A549 (cell line): ENCODE data around the gene VENTX. TPM values are rescaled to one million over a fixed set of nuclear protein-coding genes. Genes with fewer than 3 reads are reported as not detected.

ENCODE experiments used
- ATAC-seq, 2 experiments: fragments of 200-7000 bp in 1 of 2; fragments of >200 bp in 1 of 2; cut with Nextera tagmentation in 1 of 2; cut with Tn5 transposase in 1 of 2; 3 replicates each; pipeline versions ENCODE4 v1.8.0 to v1.9.1; 2018 to 2020; ENCODE audit warnings: mild to moderate bottlenecking in 1 of 2, moderate library complexity in 1 of 2
- CTCF ChIA-PET: fragments of 300-600 bp; sonication (Branson Sonifier 250); formaldehyde crosslinking; extraction: SDS; loops from one replicate; lab custom pipeline; 2021; ENCODE audit warnings: antibody characterized with exemption, inconsistent platforms; lab: Yijun Ruan, JAX
- POLR2A ChIA-PET: fragments of 350-600 bp; formaldehyde crosslinking; extraction: SDS; loops from one replicate; lab custom pipeline; 2021; ENCODE audit warnings: antibody characterized with exemption, inconsistent platforms; lab: Yijun Ruan, JAX
- DNase-seq, 2 experiments: peaks; one replicate each; pipeline versions ENCODE4 v3.0.0 to v3.0.0-alpha.2; 2011 to 2016; ENCODE audit warnings: low read depth in 1 of 2, low spot score in 1 of 2
- FAIRE-seq: peaks from 2 replicates; lab custom pipeline; 2011; peaks lifted over from hg19 to GRCh38; lab: Jason Lieb, UNC
- H3K27ac ChIP-seq, 2 experiments: fragments of >200 bp; sonication (Bioruptor Twin); formaldehyde crosslinking; 3 replicates each; pipeline ENCODE4 v1.5.1; 2016 to 2017
- H3K4me1 ChIP-seq: fragments of >200 bp; sonication (Bioruptor Twin); formaldehyde crosslinking; 3 replicates; pipeline ENCODE4 v1.6.1; 2016
- H3K4me2 ChIP-seq: fragments of >200 bp; sonication (Bioruptor Twin); formaldehyde crosslinking; 3 replicates; pipeline ENCODE4 v1.6.1; 2016
- H3K4me3 ChIP-seq: fragments of >200 bp; sonication (Bioruptor Twin); formaldehyde crosslinking; 3 replicates; pipeline ENCODE4 v1.5.1; 2016
- H3K9me3 ChIP-seq: fragments of >200 bp; sonication (Bioruptor Twin); formaldehyde crosslinking; 3 replicates; pipeline ENCODE4 v1.6.1; 2016
- ATOH8 ChIP-seq: fragments of 250-450 bp; sonication (Bioruptor Pico); IDR thresholded peaks from 2 replicates; pipeline ENCODE4 v1.5.0; 2020; ENCODE audit warnings: low read depth, mild to moderate bottlenecking, moderate library complexity
- BHLHE40 ChIP-seq: IDR thresholded peaks from 2 replicates; pipeline ENCODE4 v1.6.1; 2012; ENCODE audit warnings: low read depth, low read length, inconsistent platforms
- CEBPB ChIP-seq, 2 experiments: fragments of >200 bp in 1 of 2; sonication (Bioruptor Twin) in 1 of 2; formaldehyde crosslinking in 1 of 2; IDR thresholded peaks; 2 replicates each; pipeline ENCODE4 v1.6.1; 2012 to 2016
- CHD4 ChIP-seq: fragments of 200-600 bp; sonication (generic); IDR thresholded peaks from 2 replicates; pipeline ENCODE4 v1.6.1; 2016; ENCODE audit warnings: antibody characterized with exemption, mild to moderate bottlenecking, borderline replicate concordance
- E2F6 ChIP-seq: IDR thresholded peaks from 2 replicates; pipeline ENCODE4 v1.6.1; 2012; ENCODE audit warnings: low read depth, borderline replicate concordance
- EHF ChIP-seq: fragments of 250-450 bp; sonication (Bioruptor Pico); IDR thresholded peaks from 2 replicates; pipeline ENCODE4 v1.5.0; 2020; ENCODE audit warnings: mild to moderate bottlenecking
- EHMT2 ChIP-seq: fragments of 200-600 bp; sonication (generic); IDR thresholded peaks from 2 replicates; pipeline ENCODE4 v1.6.1; 2016; ENCODE audit warnings: antibody characterized with exemption, low read depth, mild to moderate bottlenecking, moderate library complexity
- ELK1 ChIP-seq: fragments of 150-350 bp; IDR thresholded peaks from 2 replicates; pipeline ENCODE4 v1.6.1; 2014; ENCODE audit warnings: low read depth, mild to moderate bottlenecking, low read length
- ESRRA ChIP-seq: fragments of 150-350 bp; IDR thresholded peaks from 2 replicates; pipeline ENCODE4 v1.6.1; 2014; ENCODE audit warnings: mild to moderate bottlenecking, low read length, borderline replicate concordance
- HES2 ChIP-seq: fragments of >200 bp; sonication (Bioruptor Twin); formaldehyde crosslinking; IDR thresholded peaks from 2 replicates; pipeline ENCODE4 v1.6.1; 2016
- JUNB ChIP-seq: fragments of >200 bp; sonication (Bioruptor Twin); formaldehyde crosslinking; IDR thresholded peaks from 2 replicates; pipeline ENCODE4 v1.6.1; 2016
- KDM5A ChIP-seq: fragments of 200-600 bp; sonication (generic); IDR thresholded peaks from 2 replicates; pipeline ENCODE4 v1.6.1; 2016; ENCODE audit warnings: antibody characterized with exemption, mild to moderate bottlenecking
- MAX ChIP-seq: IDR thresholded peaks from 2 replicates; pipeline ENCODE4 v1.6.1; 2012
- MYC ChIP-seq: IDR thresholded peaks from 2 replicates; pipeline ENCODE4 v1.6.1; 2012; ENCODE audit warnings: mild to moderate bottlenecking, inconsistent platforms, low read length, improper control_type of control experiment, borderline replicate concordance
- NFE2L2 ChIP-seq: fragments of 150-350 bp; conservative IDR thresholded peaks from 2 replicates; pipeline ENCODE4 v1.6.1; 2014; ENCODE audit warnings: low read length
- PBX3 ChIP-seq: IDR thresholded peaks from 2 replicates; pipeline ENCODE4 v1.6.1; 2012
- PHF8 ChIP-seq: fragments of 200-600 bp; sonication (generic); IDR thresholded peaks from 2 replicates; pipeline ENCODE4 v1.6.1; 2016; ENCODE audit warnings: low read depth, mild to moderate bottlenecking, antibody characterized with exemption, moderate library complexity, borderline replicate concordance
- POLR2A ChIP-seq: IDR thresholded peaks from 2 replicates; pipeline ENCODE4 v1.6.1; 2012; ENCODE audit warnings: mild to moderate bottlenecking, low read length
- RAD21 ChIP-seq, 2 experiments: fragments of >200 bp in 1 of 2; sonication (Bioruptor Twin) in 1 of 2; formaldehyde crosslinking in 1 of 2; IDR thresholded peaks in 1 of 2; conservative IDR thresholded peaks in 1 of 2; 2 replicates in 1 of 2; 3 replicates in 1 of 2; pipeline ENCODE4 v1.6.1; 2012 to 2018; ENCODE audit warnings: inconsistent platforms in 1 of 2
- RARB ChIP-seq: fragments of 250-450 bp; sonication (Bioruptor Pico); IDR thresholded peaks from 2 replicates; pipeline ENCODE4 v1.8.0; 2021; ENCODE audit warnings: mild to moderate bottlenecking, moderate library complexity
- RFX5 ChIP-seq: fragments of 450-650 bp; IDR thresholded peaks from 2 replicates; pipeline ENCODE4 v1.7.1; 2014; ENCODE audit warnings: antibody characterized with exemption, mild to moderate bottlenecking, moderate library complexity
- SREBF2 ChIP-seq: fragments of 450-650 bp; IDR thresholded peaks from 2 replicates; pipeline ENCODE4 v1.6.1; 2014; ENCODE audit warnings: mild to moderate bottlenecking, moderate library complexity
- TFCP2L1 ChIP-seq: fragments of 250-450 bp; sonication (Bioruptor Pico); IDR thresholded peaks from 2 replicates; pipeline ENCODE4 v1.5.0; 2021; ENCODE audit warnings: mild to moderate bottlenecking
- USF2 ChIP-seq: fragments of 450-650 bp; IDR thresholded peaks from 2 replicates; pipeline ENCODE4 v1.6.1; 2014; ENCODE audit warnings: antibody characterized with exemption
- ZSCAN20 ChIP-seq: fragments of 250-450 bp; sonication (Bioruptor Pico); IDR thresholded peaks from 2 replicates; pipeline ENCODE4 v1.8.0; 2022; ENCODE audit warnings: mild to moderate bottlenecking, moderate library complexity
- WGBS: methylation state at CpG from one replicate; pipeline ENCODE4 v1.1.6; 2017; ENCODE audit errors: missing lambda C conversion rate; 5-methylcytosine and 5-hydroxymethylcytosine counted together
- polyA plus RNA-seq, 4 experiments: library from polyadenylated mRNA; depleted of rRNA in 3 of 4; stranded (reverse); fragments of >200 nt; fragmentation: RNase III in 1 of 4; extraction: RNeasy Plus Mini Kit Qiagen cat#74134 plus additional on column Dnase treatment in 1 of 4; gene quantifications; 2 replicates in 3 of 4; 3 replicates in 1 of 4; pipeline ENCODE4 v1.2.3, GENCODE V29; 2011 to 2017

VENTX gene
- polyA plus RNA-seq, 2 of the 4 experiments (the other 2 are of a cell fraction) = not detected

GRCh38 chr10:133224756-133225372 lies 12.8 kb upstream of the VENTX start:
- TF ChIP-seq ELK1 = no peak
- TF ChIP-seq RAD21 (conservative IDR thresholded peaks at IDR 0.05 in 1 of 2, IDR thresholded peaks at IDR 0.05 in 1 of 2) = no peak
- no peak for TF ChIP-seq CHD4
- no peak for TF ChIP-seq MYC
- no peak for TF ChIP-seq USF2
- no peak for TF ChIP-seq EHF
- no peak for TF ChIP-seq ZSCAN20
- TF ChIP-seq MAX = no peak
- TF ChIP-seq HES2 = no peak
- no peak for TF ChIP-seq BHLHE40
- TF ChIP-seq KDM5A = no peak
- TF ChIP-seq SREBF2 = no peak
- no peak for TF ChIP-seq CEBPB (IDR thresholded peaks at IDR 0.05)
- no peak for TF ChIP-seq ESRRA
- no peak for TF ChIP-seq JUNB
- no peak for TF ChIP-seq NFE2L2
- no peak for TF ChIP-seq TFCP2L1 (CRISPR knock-in tag)
- no peak for TF ChIP-seq PBX3
- H3K27ac ChIP-seq = peak overlapping the region in 1 of 2 experiments; percentile 65; a peak in 3 of 6 replicates
- H3K4me1 ChIP-seq = no peaks in the 10 kb centered on the region
- no peak for ATAC-seq
- no peak for FAIRE-seq
- no peak for DNase-seq
- POLR2A ChIA-PET = no interaction called here
- H3K4me2 ChIP-seq = no peak overlapping the region
- no peaks in the 10 kb centered on the region for H3K9me3 ChIP-seq
- no peak overlapping the region for H3K4me3 ChIP-seq
- 81% methylated on average over 16 of the region's 25 CpGs for WGBS
- CTCF ChIA-PET = interaction anchor here (0.9 to 1.1 kb wide), 3 partner anchors 32 to 296 kb away, joined by 3 to 4 read pairs (median 3); no protein-coding TSS in a partner anchor

GRCh38 chr10:133225707-133226191 lies 11.9 kb upstream of the VENTX start:
- DNase-seq = no peak
- TF ChIP-seq RARB (CRISPR knock-in tag) (no peak), ATOH8 (CRISPR knock-in tag) (no peak), POLR2A (no peak), RFX5 (no peak), USF2 (no peak), ESRRA (no peak), E2F6 (no peak), PHF8 (no peak), EHMT2 (no peak)
- Histone ChIP-seq H3K4me2 (no peak overlapping the region), H3K4me3 (no peak overlapping the region), H3K4me1 (no peaks in the 10 kb centered on the region; the same call in 2 of the 3 replicates), H3K9me3 (no peaks in the 10 kb centered on the region), H3K27ac (peak overlapping the region in 1 of 2 experiments; percentile 65; a peak in 3 of 6 replicates)
- POLR2A ChIA-PET = no interaction called here
- ATAC-seq = no peak
- 86% methylated on average over 22 of the region's 23 CpGs for WGBS
- CTCF ChIA-PET = interaction anchor here (1.1 to 3.2 kb wide), 2 partner anchors 31 to 295 kb away, joined by 4 to 9 read pairs; no protein-coding TSS in a partner anchor
- FAIRE-seq = no peak
